Stimulated activated CD4-positive, alpha-beta T cell treated with anti-CD3 and anti-CD28 coated beads, TNF-alpha, amount 100 ng/mL, for 24 hours (primary cell): ENCODE data around the gene MED15.

ENCODE experiments used
- DNase-seq, 3 experiments: peaks; one replicate each; pipeline ENCODE4 v3.0.0-alpha.2; 2020; ENCODE audit warnings: low read depth in 3 of 3

Gene MED15

DNA sequence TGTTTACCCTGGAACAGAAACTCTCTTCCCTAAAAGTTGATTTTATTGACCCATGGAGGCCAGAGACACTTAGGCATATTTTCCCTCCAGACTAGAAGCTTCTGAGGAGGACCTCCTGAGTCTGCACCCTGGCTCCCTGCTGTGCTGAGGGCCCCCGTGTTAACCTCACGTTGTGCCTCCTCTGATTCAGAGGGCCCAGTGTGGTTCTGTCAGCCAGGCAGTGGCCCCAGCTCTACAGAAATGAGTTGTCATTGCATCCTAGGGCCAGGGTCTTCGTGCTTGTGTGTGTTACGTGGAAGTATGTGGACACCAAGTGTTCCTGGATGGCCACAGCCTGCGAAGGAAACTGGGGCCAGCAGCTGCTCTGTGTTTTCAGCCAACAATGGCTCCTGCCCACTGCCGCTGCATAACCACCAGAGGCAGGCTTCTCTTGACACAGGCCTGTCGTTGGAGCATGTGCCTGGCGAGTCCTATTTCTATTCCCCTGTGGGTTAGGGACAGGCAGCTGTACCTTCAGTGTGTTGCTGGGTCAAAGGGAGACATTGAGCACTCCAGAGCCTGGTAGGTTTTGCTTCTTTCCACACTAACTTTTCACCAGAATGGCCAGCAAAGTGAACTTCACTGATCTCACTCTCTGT, 44.5 kb downstream of the MED15 start:
- DNase-seq, result peak in 2 of 3 experiments; percentile 34 to 52

GRCh38 chr22:20552443-20553401, 45.3 kb downstream of the MED15 start:
- DNase-seq, result no peak

- DNase-seq, result no peak
These were observed 46.7 kb downstream of the MED15 start for GRCh38 chr22:20553947-20554741.

DNA sequence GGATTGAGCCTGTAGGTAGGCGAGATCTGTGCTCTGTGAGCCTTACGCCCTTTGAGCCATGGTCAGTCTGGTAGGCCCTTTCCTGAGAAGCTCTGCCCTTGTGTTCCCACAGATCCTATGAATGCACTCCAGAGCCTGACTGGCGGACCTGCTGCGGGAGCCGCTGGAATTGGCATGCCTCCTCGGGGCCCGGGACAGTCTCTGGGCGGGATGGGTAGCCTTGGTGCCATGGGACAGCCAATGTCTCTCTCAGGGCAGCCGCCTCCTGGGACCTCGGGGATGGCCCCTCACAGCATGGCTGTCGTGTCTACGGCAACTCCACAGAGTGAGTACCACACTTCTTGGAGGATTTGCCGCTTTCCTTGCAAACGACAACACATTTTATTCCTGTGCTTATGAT, 47.4 kb downstream of the MED15 start:
- no peak for DNase-seq

DNA sequence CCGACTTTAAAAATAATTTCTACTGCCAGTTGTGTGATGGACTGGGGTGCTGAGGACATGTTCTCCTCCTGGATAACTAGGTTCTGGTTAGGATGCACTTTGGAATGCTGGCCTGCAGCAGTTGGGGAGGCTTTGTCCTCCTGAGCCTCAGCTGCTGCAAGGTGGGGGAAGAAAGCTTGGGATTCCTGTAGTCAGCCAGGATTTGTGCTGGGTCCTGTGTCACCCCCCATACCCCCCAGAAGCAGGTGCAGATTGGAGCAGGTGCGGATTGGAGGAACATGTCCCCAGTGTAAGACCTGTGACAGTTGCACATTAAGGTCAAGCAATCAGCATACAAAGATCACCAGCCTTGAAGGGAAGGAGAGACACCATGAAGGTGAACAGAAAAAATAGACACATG, 51.1 kb downstream of the MED15 start:
- no peak for DNase-seq

GRCh38 chr22:20559174-20559760, 51.9 kb downstream of the MED15 start:
- no peak for DNase-seq

GRCh38 chr22:20560716-20561115, 53.3 kb downstream of the MED15 start:
- DNase-seq, result no peak

GRCh38 chr22:20561882-20562281, 54.5 kb downstream of the MED15 start:
- no peak for DNase-seq

GRCh38 chr22:20562607-20563465, 55.4 kb downstream of the MED15 start:
- DNase-seq, result no peak

- DNase-seq, result no peak
These were observed 56.1 kb downstream of the MED15 start for GRCh38 chr22:20563466-20563906.

DNA sequence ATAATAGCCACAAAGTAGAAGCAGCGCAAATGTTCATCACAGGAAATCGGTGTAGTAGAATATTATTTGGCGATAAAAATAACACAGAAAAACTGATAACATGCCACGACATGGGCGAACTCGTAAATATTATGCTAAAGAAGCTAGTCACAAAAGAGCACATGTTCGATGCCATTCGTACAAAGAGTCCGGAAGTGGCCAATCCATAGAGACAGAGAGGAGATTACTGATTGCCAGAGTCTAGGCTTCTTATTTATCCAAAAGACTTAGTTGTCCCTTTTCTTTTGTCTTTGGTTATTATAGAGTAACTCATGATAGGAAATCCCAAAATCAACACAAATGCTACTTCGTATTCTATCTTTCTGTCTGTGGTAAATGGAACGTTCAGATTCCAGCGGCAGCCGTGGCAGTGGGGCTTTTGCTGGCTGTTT, 56.5 kb downstream of the MED15 start:
- no peak for DNase-seq

DNA sequence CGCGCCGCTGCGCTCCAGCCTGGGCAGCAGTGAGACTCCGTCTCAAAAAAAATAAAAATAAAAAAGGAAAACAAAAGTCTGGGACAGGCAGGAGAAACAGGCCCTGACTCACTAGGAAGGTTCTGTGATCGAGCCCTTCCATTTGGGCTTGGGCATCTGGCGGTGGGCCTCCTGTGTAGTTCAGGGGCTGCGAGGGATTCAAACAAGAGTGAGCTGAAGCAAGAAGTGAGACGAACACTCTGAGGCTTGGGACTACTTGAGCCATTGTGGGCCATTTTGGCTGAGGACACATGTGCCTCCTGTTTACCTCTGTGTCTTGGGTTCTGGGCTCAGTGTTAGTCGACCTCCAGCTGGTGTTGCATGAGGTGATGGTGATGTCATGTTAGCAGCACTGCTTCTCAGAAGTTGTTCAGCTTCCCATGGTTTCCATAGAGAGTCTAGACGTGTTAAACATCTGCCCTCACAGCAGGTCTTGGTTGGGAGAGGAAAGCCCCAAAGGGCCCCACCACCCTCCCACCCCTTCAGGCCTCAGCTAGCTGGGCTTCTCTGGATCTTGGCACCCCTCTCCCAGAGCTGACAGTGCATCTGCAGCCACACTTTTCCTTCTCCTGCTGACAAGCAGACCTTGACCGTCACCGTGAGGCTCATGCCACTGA, 57.8 kb downstream of the MED15 start:
- DNase-seq, result no peak

- DNase-seq, result no peak
These were observed 58.4 kb downstream of the MED15 start for GRCh38 chr22:20565761-20566160.

GRCh38 chr22:20566420-20567260, 59.2 kb downstream of the MED15 start:
- DNase-seq, result peak in 1 of 3 experiments; percentile 34

GRCh38 chr22:20567371-20567847, 60.0 kb downstream of the MED15 start:
- no peak for DNase-seq

GRCh38 chr22:20567993-20568417, 60.6 kb downstream of the MED15 start:
- DNase-seq, result no peak

GRCh38 chr22:20568502-20569058, 61.2 kb downstream of the MED15 start:
- DNase-seq, result no peak
